ENCODE results near the gene SLC41A3.

- TF ChIP-seq BHLHE40 (IDR thresholded peaks at IDR 0.05; ENCODE audit: low read depth, low read length) = no peak
- TF ChIP-seq FOSL2 (IDR thresholded peaks at IDR 0.05) = no peak
- no peak for TF ChIP-seq FOSL2 (CRISPR knock-in tag; IDR thresholded peaks at IDR 0.05)
- TF ChIP-seq CTCF (IDR thresholded peaks at IDR 0.05) = no peak
- no peak for TF ChIP-seq MAX (IDR thresholded peaks at IDR 0.05)
- no peak for TF ChIP-seq MAZ (IDR thresholded peaks at IDR 0.05; ENCODE audit: borderline replicate concordance, low read depth, low read length)
- no peak for TF ChIP-seq POLR2A (IDR thresholded peaks at IDR 0.05; ENCODE audit: low read length)
- no peak for TF ChIP-seq E2F6 (IDR thresholded peaks at IDR 0.05; ENCODE audit: borderline replicate concordance, low read depth)
- no peak for TF ChIP-seq JUN (IDR thresholded peaks at IDR 0.05)
These were observed 64.9 kb downstream of the SLC41A3 start for GRCh38 chr3:126018995-126019394.
